ENCODE measurements around the gene NBPF9.
"Not testable (repeated sequence)": the region's sequence is repeated elsewhere in the genome, so short reads cannot be mapped to it uniquely, and the experiment has no call there.

Gene NBPF9

GRCh38 chr1:149103109-149104081, at the start of gene NBPF9:
Gene NBPF9, minus strand, starts transcription at chr1:149103551. Its CDS starts 21,412 bp downstream, at chr1:149082139.
- DNase-seq (ENCODE audit: low read depth), result not testable (repeated sequence)

DNA sequence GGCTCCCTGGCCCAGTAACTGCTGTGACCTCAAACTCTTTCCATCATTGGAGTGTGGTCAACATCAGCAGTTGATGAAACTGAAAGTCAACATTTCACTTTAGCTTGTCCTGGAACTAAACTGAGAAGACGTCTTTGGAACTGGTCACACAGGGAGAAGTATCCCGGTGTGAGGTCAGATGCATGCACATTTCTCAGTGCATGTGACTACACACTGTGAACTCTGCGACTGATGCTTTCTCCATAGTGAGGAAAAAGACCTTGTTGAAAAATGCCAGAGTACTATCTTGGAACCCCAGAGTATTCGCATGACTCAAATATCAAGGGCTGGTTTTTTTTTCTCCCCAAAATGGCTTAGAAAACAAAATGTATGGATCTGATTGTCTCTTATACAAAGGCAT, 46.6 kb upstream of the NBPF9 start:
- not testable (repeated sequence) for DNase-seq (ENCODE audit: low read depth)

GRCh38 chr1:149137585-149137984, 34.2 kb upstream of the NBPF9 start:
- DNase-seq (ENCODE audit: low read depth), result not testable (repeated sequence)

DNA sequence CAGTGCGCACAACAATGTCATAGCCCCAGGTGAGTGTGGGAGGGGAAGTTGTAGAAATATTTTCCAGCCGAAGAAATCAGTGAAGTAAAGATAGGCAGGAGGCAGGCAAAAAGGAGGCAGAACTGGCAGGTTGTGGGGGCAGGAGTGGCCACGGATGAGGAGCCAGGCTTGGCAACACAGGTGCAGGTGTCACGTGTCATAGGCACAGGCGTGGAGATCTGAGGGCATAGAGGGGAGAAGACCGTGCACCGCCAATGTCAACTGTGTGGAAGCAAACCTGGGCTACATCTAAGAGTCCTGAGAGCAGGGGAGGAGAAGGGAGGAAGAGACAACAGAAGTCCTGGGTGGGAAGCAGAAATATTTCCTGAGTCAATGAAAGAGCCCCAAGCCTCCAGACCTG, 27.6 kb upstream of the NBPF9 start:
- DNase-seq (ENCODE audit: low read depth), result not testable (repeated sequence)

GRCh38 chr1:149129245-149129644, 25.9 kb upstream of the NBPF9 start:
- not testable (repeated sequence) for DNase-seq (ENCODE audit: low read depth)

DNA sequence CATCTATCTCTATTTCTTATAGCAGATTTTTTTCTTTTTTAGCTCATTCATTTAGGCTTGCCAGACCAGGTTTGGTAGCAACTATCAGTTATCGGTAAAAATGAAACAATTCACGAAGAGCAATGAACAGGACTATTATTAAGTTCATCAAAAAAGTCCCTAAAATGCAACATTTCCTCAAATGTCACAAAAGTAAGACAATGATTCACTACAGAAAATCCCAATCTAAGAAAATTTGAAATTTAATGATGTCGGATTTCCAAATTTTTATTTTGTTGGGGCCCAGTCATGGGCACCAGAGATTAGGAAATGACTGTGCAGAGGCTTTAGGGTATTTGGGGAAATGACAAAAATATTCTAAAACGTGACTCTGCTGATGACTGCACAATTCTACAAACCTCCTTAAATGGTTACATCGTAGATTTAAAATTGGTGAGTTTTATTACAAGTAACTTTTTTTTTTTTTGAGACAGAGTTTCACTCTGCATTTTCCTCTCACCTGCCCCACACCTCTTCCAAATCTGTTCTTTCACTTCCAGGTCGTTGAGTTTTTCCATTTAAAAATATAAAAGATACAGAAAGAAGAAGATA, 23.3 kb upstream of the NBPF9 start:
- DNase-seq (ENCODE audit: low read depth), result not testable (repeated sequence)

- DNase-seq (ENCODE audit: low read depth), result not testable (repeated sequence)
These were observed 20.9 kb upstream of the NBPF9 start for GRCh38 chr1:149123948-149124926.

- not testable (repeated sequence) for DNase-seq (ENCODE audit: low read depth)
These were observed 9.5 kb upstream of the NBPF9 start for GRCh38 chr1:149112828-149113227.

DNA sequence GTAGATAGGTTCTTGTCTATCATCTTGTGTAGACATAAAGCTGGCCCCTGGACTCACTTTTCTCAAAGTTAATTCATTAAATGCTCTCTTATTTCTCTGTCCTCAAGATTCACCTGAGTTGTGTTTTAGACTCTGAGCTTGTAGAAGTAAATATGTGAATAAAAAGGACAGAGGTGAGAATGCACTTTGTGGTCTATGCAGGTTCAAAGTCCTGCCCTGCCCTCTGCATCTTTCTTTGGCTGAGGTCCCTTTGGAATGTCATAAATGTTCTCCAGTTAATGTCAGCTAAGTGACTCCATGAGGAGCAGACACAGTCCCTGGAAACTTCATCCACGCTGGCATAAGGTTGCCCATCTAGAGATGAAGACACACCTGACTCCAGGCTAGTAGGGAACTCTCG, 7.0 kb upstream of the NBPF9 start:
- not testable (repeated sequence) for DNase-seq (ENCODE audit: low read depth)

GRCh38 chr1:149102574-149102973, 777 bp downstream of the NBPF9 start:
- DNase-seq (ENCODE audit: low read depth), result not testable (repeated sequence)

- DNase-seq (ENCODE audit: low read depth), result not testable (repeated sequence)
These were observed 5.1 kb downstream of the NBPF9 start for GRCh38 chr1:149098276-149098675.

DNA sequence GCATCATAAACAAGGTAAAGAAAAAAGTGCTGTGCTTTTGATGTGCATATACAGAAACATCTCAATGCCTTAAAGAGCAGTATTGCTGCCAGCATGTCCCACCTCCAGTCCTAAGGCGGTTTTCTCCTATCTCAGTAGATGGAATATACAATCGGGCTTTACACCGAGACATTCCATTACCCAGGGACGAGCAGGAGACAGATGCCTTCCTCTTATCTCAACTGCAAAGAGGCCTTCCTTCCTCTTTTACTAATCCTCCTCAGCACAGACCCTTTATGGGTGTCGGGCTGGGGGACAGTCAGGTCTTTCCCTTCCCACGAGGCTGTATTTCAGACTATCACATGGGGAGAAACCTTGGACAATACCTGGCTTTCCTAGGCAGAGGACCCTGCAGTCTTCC, 10.2 kb downstream of the NBPF9 start:
- DNase-seq (ENCODE audit: low read depth), result not testable (repeated sequence)

DNA sequence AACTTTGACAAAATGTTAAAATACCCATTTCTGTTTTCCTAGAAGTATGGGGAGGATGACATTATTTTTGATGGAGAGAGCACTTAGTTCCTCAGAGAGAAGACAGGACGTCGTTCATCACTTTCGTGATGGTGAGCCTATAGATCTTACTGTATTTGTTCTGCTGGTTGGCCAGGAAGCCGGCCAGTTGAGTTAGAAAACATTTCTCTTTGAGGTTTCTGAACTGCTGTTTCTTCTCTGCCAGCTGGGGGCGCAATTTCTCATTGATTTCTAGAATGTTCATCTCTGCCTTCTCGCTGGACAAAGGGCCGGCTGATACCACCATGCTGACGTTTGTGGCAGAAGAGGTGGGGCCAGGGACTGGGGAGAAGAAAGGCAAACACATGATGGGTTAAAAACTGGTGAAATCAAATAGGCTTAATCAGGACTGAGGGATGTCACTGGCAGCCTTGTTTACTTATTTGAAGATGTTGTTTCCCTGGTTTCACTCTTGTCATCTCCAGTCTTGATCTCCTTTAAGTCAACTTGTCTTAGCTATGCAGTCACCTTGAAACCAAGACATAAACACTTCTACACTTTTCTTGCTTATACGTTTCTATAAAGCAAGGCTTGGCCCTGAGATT, 27.7 kb downstream of the NBPF9 start:
- not testable (repeated sequence) for DNase-seq (ENCODE audit: low read depth)

GRCh38 chr1:149064611-149065010, 38.7 kb downstream of the NBPF9 start:
- not testable (repeated sequence) for DNase-seq (ENCODE audit: low read depth)

DNA sequence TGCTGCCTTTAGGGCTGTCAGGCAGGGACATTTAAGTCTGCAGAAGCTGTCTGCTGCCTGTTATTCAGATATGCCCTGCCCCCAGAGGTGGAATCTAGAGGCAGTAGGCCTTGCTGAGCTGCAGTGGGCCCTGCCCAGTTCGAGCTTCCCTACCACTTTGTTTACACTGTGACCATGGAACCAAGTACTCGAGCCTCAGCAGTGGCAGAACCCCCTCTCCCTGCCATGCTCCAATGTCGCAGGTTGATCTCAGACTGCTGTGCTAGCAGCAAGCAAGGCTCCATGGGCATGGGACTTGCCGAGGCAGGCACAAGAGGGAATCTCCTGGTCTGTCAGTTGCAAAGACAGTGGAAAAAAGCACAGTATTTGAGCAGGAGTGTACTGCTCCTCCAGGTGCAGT, 60.3 kb downstream of the NBPF9 start:
- not testable (repeated sequence) for DNase-seq (ENCODE audit: low read depth)

DNA sequence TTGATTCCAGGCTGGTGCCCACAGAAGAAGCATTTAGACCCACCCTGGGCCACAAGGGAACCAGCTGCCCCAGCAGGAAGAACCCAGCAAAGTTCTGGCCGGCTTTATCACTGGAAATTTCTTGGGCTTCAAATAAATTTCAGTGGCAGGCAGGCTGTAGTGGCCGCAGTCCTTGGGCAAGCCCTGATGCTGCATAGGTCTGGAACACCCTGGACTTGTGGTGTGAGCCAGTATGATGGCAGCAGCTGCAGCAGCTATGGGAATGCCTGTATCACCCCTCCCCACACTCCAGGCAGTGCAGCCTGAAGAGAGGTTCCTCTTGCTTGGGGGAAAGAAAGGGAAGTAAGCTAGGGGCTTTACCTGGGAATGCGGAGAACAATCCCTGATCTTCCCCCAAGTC, 69.4 kb downstream of the NBPF9 start:
- not testable (repeated sequence) for DNase-seq (ENCODE audit: low read depth)

DNA sequence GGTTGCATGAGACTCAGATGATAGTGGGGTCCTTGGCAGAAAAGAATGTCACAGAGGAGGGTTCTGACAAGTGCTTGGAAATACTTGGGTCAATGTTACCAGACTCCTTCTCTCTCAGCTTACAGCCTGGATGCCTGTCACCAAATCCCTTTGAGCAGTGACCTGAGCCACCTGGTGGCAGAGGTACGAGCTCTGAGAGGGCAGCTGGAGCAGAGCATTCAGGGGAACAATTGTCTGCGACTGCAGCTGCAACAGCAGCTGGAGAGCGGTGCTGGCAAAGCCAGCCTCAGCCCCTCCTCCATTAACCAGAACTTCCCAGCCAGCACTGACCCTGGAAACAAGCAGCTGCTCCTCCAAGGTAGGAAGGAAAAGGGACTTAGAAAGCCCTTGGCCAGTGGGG, 79.0 kb downstream of the NBPF9 start:
- DNase-seq (ENCODE audit: low read depth), result not testable (repeated sequence)

- not testable (repeated sequence) for DNase-seq (ENCODE audit: low read depth)
These were observed 84.8 kb downstream of the NBPF9 start for GRCh38 chr1:149018577-149018976.

- DNase-seq (ENCODE audit: low read depth), result not testable (repeated sequence)
These were observed 86.7 kb downstream of the NBPF9 start for GRCh38 chr1:149016626-149017025.

GRCh38 chr1:149015522-149015921, 87.8 kb downstream of the NBPF9 start:
- not testable (repeated sequence) for DNase-seq (ENCODE audit: low read depth)

GRCh38 chr1:149013513-149013912, 89.8 kb downstream of the NBPF9 start:
- not testable (repeated sequence) for DNase-seq (ENCODE audit: low read depth)
